EH (cell line): ENCODE results near the gene TPST2.
A peak's percentile ranks its signal among the peaks of the same experiment; 100 is the strongest.

Experiments used
- DNase-seq: peaks from one replicate; pipeline ENCODE4 v3.0.0-alpha.2; 2015; ENCODE audit warnings: low read depth

TPST2 gene

GRCh38 chr22:26610072-26610958 lies 20.4 kb upstream of the TPST2 start:
- DNase-seq = peak; percentile 96

- DNase-seq = no peak
Measured at GRCh38 chr22:26609287-26609686, 19.4 kb upstream of the TPST2 start.

GRCh38 chr22:26608129-26608528 lies 18.2 kb upstream of the TPST2 start:
- DNase-seq = no peak

GRCh38 chr22:26606611-26607010 lies 16.7 kb upstream of the TPST2 start:
- DNase-seq = peak; percentile 75

- DNase-seq = no peak
Measured at GRCh38 chr22:26604368-26604767, 14.4 kb upstream of the TPST2 start.

- no peak for DNase-seq
Measured at GRCh38 chr22:26602127-26602526, 12.2 kb upstream of the TPST2 start.

GRCh38 chr22:26601726-26602125 lies 11.8 kb upstream of the TPST2 start:
- DNase-seq = no peak

- DNase-seq = no peak
Measured at GRCh38 chr22:26599505-26599904, 9.6 kb upstream of the TPST2 start.

- no peak for DNase-seq
Measured at GRCh38 chr22:26597480-26597879, 7.5 kb upstream of the TPST2 start.

GRCh38 chr22:26597026-26597425 lies 7.1 kb upstream of the TPST2 start:
- DNase-seq = no peak

- no peak for DNase-seq
Measured at GRCh38 chr22:26593763-26594162, 3.8 kb upstream of the TPST2 start.

GRCh38 chr22:26592421-26592891 lies 2.5 kb upstream of the TPST2 start:
- DNase-seq = no peak

GRCh38 chr22:26589367-26589844 lies 526 bp downstream of the TPST2 start:
- peak; percentile 61 for DNase-seq

GRCh38 chr22:26588729-26589366 lies 1.1 kb downstream of the TPST2 start:
- peak; percentile 30 for DNase-seq

- DNase-seq = peak; percentile 80
Measured at GRCh38 chr22:26587991-26588613, 1.8 kb downstream of the TPST2 start.

- DNase-seq = no peak
Measured at GRCh38 chr22:26586556-26587325, 3.2 kb downstream of the TPST2 start.

GRCh38 chr22:26585104-26585790 lies 4.7 kb downstream of the TPST2 start:
- peak; percentile 97 for DNase-seq

- no peak for DNase-seq
Measured at GRCh38 chr22:26584010-26584409, 5.9 kb downstream of the TPST2 start.

GRCh38 chr22:26581633-26582168 lies 8.2 kb downstream of the TPST2 start:
- no peak for DNase-seq

- no peak for DNase-seq
Measured at GRCh38 chr22:26581026-26581425, 8.9 kb downstream of the TPST2 start.
